NOMO-1 (cell line): ENCODE measurements around the gene UBB.
"Not testable (repeated sequence)": the region's sequence is repeated elsewhere in the genome, so short reads cannot be mapped to it uniquely, and the experiment has no call there.

Source experiments
- DNase-seq, 2 experiments: peaks; one replicate each; lab custom pipeline; 2025; ENCODE audit not compliant: unreplicated experiment in 2 of 2; lab: John Stamatoyannopoulos, UW

Gene UBB

DNA sequence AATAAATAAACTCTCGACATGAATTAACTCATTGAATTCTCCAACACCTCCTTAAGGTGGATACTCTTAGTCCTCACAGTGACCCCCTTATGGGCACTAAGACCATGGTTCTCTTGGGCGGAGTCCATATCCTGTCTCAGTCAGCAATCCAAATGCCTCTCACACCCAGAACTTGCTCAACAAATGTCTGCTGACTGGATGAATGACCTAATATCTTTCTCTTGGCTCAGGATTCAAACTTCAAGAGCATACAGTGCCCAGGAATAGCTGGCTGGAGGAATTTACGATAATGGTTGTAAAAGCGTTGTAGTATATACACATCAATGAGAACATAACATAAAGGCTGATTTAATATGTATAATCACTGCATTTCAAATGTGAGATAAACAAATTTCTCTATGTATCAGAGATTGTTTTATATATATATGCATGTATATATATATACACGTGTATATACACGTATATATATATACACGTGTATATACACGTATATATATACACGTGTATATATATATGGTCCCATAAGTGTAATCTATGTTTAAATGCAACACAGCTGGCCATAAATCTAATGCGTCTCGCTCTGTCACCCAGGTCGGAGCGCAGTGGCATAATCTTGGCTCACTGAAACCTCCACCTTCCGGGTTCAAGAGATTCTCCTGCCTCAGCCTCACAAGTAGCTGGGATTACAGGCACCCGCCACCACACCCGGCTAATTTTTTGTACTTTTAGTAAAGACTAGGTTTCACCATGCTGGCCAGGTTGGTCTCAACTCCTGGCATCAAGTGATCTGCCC is 6.5 kb upstream of the UBB start:
- no peak for DNase-seq

DNA sequence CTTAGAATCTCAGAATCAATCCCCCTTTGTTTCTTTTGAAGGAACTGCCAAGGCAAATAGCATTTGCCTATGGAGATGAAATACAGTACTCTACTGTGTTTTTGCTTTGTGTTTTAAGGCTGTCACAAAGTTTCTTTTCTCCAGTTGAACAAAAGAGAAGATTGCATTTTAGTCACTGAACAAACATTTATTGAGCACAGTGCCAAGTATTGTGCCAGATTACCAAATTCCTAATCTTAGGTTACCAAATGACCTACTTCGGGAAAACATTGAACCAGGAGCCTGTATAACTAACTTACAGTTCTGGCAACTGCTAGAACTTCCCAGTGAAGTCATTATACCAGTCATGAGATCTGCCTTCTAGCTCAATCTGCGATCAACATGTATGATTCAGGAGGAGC is 3.0 kb upstream of the UBB start:
- no peak for DNase-seq

DNA sequence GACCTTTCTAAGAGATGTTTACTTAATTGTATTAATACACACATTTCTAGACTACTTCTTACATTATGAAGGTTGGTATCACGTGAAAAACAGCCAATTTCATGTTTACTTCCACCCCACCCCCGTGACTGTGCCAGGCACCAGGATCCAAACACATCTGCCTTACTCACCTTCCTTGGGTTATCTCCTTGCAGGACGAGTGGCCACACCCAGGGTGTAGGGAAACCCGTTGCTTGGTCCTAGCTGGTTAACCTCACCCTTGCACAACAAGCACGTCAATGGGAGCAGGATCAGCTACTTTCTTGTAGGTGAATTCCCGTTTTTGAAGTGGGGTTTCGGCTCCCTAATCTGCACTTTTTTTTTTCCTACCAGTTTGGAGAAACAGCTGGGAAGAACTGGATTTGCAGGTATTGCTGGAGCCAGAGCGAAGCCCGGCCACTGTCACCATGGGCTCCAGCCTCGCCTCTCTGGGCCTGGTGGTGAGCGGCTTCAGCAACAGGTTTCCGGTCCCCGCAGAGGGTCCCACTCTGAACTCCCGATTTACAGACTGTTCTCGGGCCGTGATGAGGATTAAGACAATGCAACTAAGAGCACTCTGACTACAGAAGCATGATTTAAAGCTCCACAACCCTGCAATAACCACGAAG is 2.1 kb upstream of the UBB start:
- no peak for DNase-seq

DNA sequence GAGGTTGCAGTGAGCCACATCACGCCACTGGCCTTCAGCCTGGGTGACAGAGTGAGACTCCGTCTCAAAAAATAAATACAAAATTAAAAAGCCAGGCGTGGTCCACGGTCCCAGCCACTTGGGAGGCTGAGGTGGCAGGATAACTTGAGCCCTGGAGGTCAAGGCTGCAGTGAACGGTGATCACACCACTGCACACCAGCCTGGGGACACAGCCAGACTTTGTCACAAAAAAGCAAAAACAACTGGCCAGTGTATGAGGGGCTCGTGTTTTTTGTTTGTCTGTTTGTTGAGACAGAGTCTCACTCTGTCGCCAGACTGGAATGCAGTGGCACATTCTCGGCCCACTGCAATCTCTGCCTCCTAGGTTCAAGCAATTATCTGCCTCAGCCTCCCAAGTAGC is 1.2 kb upstream of the UBB start:
- DNase-seq = no peak

DNA sequence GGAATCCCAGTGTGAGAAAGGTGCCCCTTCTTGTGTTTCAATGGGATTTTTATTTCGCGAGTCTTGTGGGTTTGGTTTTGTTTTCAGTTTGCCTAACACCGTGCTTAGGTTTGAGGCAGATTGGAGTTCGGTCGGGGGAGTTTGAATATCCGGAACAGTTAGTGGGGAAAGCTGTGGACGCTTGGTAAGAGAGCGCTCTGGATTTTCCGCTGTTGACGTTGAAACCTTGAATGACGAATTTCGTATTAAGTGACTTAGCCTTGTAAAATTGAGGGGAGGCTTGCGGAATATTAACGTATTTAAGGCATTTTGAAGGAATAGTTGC is 567 bp downstream of the UBB start:
- no peak for DNase-seq

DNA sequence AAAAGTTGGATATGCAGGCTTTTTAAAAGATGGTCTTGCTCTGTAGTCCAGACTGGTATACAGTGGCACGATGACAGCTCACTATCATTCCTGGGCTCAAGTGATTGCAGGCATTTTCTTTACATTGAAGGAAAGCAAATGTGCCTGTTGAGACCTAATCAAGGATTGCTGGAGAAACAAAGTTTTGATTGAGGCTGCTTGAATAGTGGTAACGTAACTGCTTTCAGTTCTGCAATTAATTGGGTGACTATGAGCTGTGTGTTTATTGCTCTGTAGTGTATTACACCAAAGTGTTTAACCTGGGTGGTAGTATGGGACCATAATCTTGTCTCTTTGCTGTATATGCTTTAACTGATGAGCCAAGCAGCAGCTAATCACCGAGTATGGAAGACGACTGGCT is 2.3 kb downstream of the UBB start:
- peak in 1 of 2 experiments; percentile 29 for DNase-seq

DNA sequence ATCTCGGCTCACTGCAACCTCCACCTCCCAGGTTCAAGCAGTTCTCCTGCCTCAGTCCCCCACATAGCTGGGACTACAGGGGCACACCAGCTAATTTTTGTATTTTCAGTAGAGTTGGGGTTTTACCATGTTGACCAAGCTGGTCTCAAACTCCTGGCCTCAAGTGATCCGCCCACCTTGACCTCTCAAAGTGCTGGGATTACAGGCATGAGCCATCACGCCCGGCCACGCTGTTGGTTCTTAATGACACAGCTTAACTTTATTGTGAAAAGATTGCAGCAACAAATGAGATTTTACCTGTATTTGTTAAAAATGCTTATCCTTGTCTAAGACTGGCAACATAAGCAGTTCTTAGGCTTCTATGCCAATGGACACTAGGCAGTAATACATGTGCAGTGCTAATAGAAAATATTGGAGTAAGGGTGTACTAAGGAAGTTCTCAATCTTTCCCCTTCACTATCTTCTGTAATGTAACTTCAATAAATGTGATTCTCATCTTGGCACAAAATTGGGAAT is 2.9 kb downstream of the UBB start:
- DNase-seq = no peak

DNA sequence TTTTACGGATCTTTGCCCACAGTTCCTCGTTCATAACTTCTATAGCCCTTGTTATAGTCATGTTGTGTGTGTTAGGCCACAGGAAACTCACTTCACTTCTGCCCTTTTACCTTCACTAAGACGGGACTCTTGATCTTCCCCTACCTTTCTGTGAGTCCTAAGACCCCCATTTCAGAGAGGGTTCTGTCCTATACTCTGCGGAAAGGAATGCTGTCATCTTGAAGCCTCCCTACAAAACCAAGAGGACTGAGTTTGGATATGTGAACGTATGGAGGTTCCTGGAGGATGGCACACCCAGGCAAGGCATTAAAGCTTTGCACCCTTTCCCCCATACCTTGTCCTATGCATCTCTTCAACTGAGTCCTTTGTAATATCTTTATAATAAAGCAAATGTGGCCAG is 3.7 kb downstream of the UBB start:
- no peak for DNase-seq

DNA sequence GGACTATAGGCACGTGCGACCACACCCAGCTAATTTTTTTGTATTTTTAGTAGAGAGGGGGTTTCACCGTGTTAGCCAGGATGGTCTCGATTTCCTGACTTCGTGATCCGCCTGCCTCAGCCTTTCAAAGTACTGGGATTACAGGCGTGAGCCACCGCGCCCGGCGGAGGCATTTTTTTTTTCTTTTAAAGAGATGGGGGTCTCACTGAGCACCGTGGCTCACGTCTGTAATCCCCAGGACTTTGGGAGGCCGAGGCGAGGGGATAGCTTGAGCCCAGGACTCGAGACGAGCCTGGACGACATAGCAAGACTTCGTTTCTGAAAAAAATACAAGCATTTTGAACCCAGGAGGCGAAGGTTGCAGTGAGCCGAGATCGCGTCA is 5.2 kb downstream of the UBB start:
- DNase-seq = not testable (repeated sequence)

DNA sequence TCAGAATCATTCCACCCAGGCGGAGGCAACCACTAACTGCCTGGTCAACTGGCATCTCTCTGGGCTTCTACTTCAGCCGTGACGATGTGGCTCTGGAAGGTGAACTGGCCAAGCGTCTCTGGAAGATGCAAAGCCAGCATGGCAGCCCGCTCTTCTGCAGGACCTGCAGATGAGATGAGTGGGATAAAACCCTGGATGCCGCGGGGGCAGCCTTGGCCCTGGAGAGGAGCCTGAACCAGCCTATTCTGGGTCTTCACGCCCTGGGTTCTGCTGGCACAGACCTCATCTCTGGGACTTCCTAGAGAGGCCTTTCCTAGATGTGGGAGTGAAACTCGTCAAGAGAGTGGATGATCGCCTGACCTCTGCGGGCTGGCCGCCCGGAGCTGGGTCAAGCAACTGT is 10.6 kb downstream of the UBB start:
- DNase-seq = no peak

DNA sequence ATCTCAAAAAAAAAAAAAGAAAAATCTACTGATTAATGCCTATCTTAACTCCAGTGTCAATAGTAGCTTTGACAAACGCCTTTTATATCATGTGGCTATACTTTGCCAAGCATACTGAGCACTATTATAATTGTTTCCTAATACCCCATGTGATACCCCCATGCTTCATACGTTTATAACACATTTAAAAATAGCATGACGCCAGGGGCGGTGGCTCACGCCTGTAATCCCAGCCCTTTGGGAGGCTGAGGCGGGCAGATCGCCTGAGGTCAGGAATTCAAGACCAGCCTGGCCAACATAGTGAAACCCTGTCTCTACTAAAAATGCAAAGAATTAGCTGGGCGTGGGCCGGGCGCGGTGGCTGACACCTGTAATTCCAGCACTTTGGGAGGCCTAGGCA is 11.6 kb downstream of the UBB start:
- not testable (repeated sequence) for DNase-seq

DNA sequence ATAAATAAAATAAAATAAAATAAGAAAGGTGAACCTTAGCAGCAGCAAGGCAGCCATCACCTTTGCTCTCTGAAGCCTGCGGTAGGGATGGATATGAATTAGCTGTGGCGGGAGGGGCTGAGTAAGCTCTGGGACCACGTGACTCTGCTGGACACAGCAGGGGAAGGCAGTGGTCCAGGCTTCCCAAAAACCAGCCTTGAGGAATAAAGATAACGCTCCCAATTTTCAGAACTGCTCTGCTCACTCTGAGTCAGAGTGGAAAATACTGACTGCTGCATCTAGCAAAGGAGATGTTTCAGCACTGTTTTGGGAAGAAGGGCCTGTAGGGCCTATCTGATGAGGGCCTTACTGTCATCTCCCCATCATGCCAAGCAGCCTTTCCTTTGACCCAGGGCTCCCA is 15.0 kb downstream of the UBB start:
- DNase-seq = not testable (repeated sequence)

DNA sequence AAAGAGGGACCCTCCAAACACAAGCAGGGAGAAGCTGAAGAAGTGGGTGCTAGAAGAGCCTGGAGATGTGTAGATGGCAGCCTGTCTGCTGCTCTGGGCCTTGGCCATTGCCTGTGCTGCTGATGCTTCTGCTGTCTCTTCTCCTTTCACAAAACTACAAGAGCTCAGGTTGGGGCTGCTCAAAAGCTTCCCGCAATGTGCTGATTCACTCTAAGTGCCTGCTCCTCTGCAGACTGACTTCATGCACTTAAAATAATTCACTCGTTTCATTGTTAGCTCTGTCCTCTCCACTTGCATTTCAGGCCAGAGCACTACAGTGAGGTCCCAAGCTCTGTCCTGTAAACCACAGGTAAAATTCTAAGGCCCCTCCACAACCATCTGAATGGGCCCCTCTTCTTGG is 15.8 kb downstream of the UBB start:
- DNase-seq = not testable (repeated sequence)

DNA sequence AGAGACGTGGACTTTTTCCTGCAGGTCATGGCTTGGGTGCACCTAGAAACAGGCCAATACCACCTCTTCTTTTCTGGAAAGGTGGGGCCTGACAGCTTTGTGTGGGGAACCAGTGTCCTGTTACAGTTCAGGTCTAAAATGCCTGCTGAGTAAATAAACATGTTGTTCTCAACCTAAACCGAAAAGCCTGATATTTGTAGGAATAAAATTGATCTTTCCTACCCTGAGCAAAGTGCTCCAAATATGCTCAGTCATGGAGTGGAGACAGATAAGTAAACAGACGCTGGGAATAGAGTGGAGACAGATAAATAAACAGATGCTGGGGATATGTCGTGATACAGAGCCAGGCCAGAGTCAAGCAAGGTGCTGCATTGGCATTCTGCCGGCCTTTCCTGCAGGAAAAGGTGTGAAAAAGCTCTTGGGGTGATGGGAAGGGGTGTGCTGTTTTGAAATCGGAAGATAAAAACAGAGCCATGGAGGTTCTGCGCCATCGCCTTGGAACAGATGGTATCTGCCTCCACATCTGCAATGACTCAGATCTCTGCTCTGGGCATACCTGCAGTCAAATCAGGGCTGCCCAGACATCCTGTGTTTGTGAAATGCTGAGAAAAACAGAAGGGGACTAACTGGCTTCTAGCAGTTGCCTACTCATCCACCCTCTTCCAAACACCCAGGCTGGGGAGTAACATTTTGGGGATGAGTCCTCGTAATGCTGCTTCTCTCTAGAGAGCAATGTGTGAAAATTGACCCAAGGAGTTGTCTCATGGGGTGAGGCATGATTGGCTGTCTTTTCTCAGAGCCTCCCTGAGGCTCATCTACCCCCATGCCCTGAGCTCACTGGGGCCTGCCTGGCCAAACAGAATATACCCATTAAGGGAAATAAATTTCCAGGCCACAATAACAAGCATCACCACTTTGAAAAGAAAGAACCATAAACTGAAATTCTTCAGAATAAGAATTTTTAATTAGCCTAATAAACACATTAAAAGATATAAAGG is 17.7 kb downstream of the UBB start:
- DNase-seq = no peak

DNA sequence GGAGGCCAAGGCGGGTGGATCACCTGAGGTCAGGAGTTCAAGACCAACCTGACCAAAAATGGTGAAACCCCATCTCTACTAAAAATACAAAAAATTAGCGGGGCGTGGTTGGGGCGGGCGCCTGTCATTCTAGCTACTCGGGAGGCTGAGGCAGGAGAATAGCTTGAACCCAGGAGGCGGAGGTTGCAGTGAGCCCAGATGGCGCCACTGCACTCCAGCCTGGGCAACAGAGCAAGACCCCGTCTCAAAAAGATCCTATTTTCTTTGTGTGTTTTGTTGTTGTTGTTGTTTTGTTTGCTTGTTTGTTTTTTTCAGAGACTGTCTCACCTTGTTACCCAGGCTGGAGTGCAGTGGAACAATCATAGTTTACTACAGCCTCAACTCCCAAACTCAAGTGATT is 23.0 kb downstream of the UBB start:
- DNase-seq = not testable (repeated sequence)

DNA sequence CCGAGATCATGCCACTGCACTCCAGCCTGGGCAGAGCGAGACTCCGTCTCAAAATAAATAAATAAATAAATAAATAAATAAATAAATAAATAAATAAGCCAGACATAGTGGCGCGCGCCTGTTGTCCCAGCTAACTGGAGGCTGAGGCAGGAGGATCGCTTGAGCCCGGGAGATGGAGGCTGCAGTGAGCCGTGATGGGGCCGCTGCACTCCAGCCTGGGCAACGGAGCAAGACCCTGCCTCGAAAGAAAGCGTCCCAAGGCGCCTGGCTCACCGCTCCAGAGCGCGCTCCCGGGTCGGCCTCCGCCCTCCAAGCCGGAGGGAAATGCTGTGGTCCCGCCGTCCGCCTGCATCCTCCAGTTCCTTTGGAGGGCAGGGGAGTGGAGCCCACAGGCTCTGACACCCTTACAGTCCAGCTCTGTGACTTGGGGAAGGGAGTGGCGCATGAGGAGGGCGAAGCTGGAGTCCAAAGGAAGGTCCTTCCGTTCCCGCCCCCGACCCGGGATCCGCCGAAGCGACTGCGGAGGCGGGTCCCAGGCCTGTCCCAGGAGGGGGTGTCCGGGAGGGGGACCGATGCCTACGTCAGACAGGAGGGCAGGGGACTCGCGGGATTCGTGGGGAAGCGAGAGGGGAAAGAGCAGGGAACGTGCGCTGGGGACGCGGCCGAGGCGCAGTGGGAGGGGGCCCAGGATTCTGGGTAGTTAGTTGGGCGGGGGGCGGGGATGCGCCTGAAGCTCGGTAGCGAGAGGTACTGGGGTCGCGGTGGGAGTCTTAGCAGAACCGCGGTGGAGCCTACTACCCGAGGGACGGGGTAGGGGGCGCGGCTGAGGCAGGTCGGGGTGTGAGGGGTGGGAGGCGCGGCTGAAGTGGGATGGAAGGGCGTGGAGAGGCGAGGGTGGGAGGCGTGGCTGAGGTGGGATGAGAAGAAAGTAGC is 26.1 kb downstream of the UBB start:
- DNase-seq = no peak

DNA sequence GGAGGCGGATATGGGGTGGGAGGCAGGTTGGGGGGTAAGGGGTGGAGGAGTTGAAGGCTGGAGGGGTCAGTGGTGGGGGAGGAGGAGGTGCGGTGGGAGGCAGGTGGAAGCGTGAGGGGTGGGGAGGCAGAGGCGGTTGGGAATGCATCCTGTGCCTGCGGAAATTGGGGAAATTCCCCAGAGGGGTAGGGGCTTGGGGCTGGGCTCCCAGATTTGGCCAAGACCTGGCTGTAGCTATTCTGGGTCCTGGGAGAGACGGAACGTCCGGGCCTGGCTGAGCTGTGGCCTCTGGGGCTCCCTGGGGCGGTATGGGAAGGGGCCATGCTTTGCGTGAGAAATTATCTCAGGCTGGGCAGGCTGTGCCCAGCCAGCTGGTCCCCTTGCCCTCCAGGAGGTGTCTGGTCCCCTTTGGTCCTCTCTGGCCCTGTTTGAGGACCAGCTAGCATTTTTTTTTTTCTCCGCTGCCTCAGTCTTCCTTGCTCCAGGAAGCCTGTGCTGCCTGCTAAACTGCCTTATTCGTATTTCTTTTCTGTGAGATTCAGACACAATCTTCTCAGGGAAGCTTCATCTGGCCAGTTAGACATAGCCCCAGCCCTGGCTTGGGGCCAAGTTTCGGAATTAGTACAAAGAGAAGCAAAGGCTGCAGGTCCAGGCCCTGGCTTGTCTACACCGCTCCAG is 27.2 kb downstream of the UBB start:
- peak; percentile 26 to 38 for DNase-seq

DNA sequence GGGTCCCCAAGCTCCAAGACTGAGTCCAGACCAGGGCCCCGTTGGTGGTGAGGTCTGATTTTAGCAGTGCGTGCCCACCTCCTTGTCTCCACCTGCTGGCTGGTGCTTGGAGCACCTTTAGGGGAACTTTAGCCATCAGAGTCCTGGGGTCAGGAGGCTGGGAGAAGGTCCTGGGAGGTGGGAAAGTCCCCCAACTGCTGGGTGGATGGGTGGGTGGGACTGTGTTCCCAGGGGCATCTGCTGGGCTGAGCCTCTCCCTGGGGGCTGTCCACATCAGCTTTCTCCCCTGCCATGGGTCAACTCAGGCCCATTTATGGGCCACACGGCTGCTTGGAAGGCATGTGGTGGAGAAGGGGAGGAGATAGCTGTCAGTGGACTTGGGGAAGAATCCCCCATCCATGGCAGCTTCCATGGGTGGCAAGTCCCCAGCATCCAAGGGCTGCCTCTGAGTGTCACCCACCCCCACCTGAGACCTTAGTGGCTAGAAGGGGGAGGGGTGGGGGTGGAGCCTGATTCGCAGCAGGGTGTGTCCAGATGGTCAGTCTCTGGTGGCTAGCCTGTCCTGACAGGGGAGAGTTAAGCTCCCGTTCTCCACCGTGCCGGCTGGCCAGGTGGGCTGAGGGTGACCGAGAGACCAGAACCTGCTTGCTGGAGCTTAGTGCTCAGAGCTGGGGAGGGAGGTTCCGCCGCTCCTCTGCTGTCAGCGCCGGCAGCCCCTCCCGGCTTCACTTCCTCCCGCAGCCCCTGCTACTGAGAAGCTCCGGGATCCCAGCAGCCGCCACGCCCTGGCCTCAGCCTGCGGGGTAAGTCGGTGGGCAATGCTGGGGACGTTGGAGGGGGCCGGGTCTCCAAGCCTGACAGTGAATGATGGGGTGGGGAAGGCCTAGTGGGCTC is 34.4 kb downstream of the UBB start, which contains the start of gene TRPV2:
Gene TRPV2, plus strand, starts transcription at position 541 of the 894 bp plus-strand sequence. CDS start 2,098 bp downstream, outside the sequence.
- DNase-seq = peak; percentile 50 to 61
